Measurements from ENCODE around the gene KCNMA1. TPM values are rescaled to one million over a fixed set of nuclear protein-coding genes. Genes with fewer than 3 reads are reported as not detected.

Gene KCNMA1
- total and polyA plus RNA-seq, 8 donors = 0.92 to 155 (median 54.3) TPM

DNA sequence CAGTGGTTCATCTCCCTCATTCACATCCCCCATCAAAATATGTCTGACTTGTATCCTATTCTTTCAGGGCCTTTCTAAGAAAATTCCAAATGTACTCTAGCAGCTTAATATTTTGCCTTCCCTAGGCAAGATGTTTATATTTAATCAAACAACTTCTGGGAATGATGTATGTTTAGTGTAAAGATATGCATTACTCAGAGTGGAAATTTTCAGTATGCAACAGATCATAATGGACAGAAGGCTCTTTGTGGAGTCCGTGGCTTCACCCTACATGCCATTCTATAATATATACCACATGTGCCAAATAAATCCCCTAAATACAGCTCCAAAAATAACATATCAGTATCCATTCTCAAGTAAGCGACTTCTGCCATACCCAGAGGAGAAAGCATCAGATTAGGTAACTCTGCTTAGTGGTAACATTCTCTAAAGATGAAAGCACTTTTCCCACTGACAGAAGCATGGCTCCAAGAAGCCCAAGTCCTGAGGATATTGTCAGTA lies 316.6 kb downstream of the KCNMA1 start:
- no peaks in the 10 kb centered on the region for H3K36me3 ChIP-seq
- intact Hi-C loops (cut with DNase I; ENCODE audit: low total_unique reads) = no loop called here

DNA sequence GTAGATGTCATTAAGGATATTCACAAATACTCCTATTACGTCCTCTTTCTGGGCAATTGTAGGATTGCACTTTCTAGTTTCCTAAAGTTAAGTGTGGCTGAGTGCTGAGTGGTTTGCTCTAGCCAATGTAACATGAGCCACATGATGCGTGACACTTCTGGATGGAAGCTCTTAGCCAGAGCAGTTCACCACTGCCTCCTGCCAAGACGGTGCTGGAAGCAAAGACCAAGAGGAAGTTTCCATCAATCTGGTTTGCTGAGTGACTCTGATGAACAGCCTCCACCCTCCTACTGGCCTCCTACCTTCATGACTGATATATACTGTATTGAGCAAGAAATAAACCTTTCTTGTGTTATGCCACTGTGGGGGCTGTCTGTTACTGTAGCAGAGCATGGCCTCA lies 318.1 kb downstream of the KCNMA1 start:
- TF ChIP-seq EP300 (IDR thresholded peaks at IDR 0.05) (no peak), POLR2A (IDR thresholded peaks at IDR 0.05) (no peak), POLR2AphosphoS5 (IDR thresholded peaks at IDR 0.05) (no peak)
- TF ChIP-seq, protein P1, sequence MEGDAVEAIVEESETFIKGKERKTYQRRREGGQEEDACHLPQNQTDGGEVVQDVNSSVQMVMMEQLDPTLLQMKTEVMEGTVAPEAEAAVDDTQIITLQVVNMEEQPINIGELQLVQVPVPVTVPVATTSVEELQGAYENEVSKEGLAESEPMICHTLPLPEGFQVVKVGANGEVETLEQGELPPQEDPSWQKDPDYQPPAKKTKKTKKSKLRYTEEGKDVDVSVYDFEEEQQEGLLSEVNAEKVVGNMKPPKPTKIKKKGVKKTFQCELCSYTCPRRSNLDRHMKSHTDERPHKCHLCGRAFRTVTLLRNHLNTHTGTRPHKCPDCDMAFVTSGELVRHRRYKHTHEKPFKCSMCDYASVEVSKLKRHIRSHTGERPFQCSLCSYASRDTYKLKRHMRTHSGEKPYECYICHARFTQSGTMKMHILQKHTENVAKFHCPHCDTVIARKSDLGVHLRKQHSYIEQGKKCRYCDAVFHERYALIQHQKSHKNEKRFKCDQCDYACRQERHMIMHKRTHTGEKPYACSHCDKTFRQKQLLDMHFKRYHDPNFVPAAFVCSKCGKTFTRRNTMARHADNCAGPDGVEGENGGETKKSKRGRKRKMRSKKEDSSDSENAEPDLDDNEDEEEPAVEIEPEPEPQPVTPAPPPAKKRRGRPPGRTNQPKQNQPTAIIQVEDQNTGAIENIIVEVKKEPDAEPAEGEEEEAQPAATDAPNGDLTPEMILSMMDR (IDR thresholded peaks at IDR 0.05) = no peak
- no peaks in the 10 kb centered on the region for H3K36me3 ChIP-seq
- WGBS, 5 donors = 67 to 83% (median 77%) methylated on average over 3 of the region's 3 CpGs
- H3K4me1 ChIP-seq = peaks cover 0 to 12% (median 5%) of the 10 kb centered on the region in 4 donors
- no peak overlapping the region for H3K4me3 ChIP-seq
- no peaks in the 10 kb centered on the region for H3K9me3 ChIP-seq
- H3K27me3 ChIP-seq = no peaks in the 10 kb centered on the region
- DNase-seq = no peak
- H3K27ac ChIP-seq = no peak overlapping the region
- intact Hi-C loops (cut with DNase I; ENCODE audit: low total_unique reads) = no loop called here

More for the DNA sequence above, 316.6 kb downstream of the KCNMA1 start:
- H3K27me3 ChIP-seq = no peaks in the 10 kb centered on the region
- H3K4me1 ChIP-seq = peaks cover 0 to 21% (median 11%) of the 10 kb centered on the region in 4 donors
- peak in 1 of 2 donors; percentile 26 for DNase-seq
- 58 to 72% (median 60%) methylated on average over 2 of the region's 2 CpGs for WGBS, 5 donors
- no peak overlapping the region for H3K4me3 ChIP-seq
- H3K27ac ChIP-seq = no peak overlapping the region
- TF ChIP-seq, protein P1 (IDR thresholded peaks at IDR 0.05) = no peak
- TF ChIP-seq POLR2AphosphoS5 (IDR thresholded peaks at IDR 0.05) = no peak
- TF ChIP-seq POLR2A (IDR thresholded peaks at IDR 0.05) = no peak
- no peak for TF ChIP-seq EP300 (IDR thresholded peaks at IDR 0.05)
- H3K9me3 ChIP-seq = no peaks in the 10 kb centered on the region

DNA sequence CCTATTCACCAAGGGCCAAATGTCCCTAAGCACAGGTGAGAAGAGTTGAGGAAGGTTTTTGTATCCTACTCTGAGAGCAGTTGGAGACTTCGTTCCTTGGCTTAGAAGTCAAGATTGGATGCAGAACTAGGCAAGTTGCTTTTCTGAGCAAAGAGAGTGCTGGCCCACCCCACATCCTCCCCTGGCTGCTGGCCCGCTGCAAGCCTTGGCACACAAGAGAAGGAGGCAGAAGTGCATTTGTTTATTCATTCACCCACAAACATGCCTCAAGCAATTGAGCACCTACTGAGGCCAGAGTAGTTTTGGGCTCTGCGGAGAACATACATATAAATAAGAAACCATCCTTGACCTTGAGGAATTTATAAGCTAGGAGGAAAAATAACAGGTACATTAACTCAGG lies 318.9 kb downstream of the KCNMA1 start:
- H3K4me3 ChIP-seq = no peak overlapping the region
- no peak overlapping the region for H3K27ac ChIP-seq
- H3K9me3 ChIP-seq = no peaks in the 10 kb centered on the region
- H3K4me1 ChIP-seq = peaks cover 0 to 12% (median 5%) of the 10 kb centered on the region in 4 donors
- no peaks in the 10 kb centered on the region for H3K27me3 ChIP-seq
- intact Hi-C loops (cut with DNase I; ENCODE audit: low total_unique reads) = no loop called here
- no peaks in the 10 kb centered on the region for H3K36me3 ChIP-seq
- WGBS, 5 donors = 52 to 69% (median 65%) methylated on average over 3 of the region's 3 CpGs
- TF ChIP-seq POLR2A (IDR thresholded peaks at IDR 0.05) = no peak
- TF ChIP-seq POLR2AphosphoS5 (IDR thresholded peaks at IDR 0.05) = no peak
- TF ChIP-seq, protein P1 (IDR thresholded peaks at IDR 0.05) = no peak
- no peak for TF ChIP-seq EP300 (IDR thresholded peaks at IDR 0.05)
- no peak for DNase-seq

DNA sequence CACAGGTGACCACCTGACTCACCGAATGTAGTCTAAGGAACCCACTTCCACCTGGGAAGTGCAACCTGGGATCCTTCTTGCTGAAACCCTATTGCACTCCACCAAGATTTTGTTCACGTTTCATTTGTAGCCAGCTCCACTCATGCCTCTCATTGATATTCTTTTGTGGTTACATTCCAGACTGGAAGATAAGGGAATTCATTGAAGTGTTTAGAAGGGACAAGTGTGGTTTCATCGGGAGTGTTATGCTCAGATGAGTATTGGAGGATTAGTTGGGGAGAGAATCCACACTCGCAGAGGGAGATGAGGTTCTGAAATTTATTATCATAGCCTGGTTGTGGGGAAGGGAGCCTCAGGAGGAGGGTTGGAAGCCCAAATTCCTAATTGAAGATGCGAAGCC lies 320.4 kb downstream of the KCNMA1 start:
- WGBS, 5 donors = 60 to 85% (median 79%) methylated on average over 5 of the region's 5 CpGs
- Histone ChIP-seq H3K27ac (no peak overlapping the region), H3K27me3 (no peaks in the 10 kb centered on the region), H3K4me1 (peaks cover 0 to 12% (median 5%) of the 10 kb centered on the region in 4 donors), H3K9me3 (no peaks in the 10 kb centered on the region), H3K4me3 (no peak overlapping the region), H3K36me3 (no peaks in the 10 kb centered on the region)
- no peak for TF ChIP-seq POLR2AphosphoS5 (IDR thresholded peaks at IDR 0.05)
- no peak for TF ChIP-seq POLR2A (IDR thresholded peaks at IDR 0.05)
- TF ChIP-seq, protein P1 (IDR thresholded peaks at IDR 0.05) = no peak
- intact Hi-C loops (cut with DNase I; ENCODE audit: low total_unique reads) = no loop called here
- DNase-seq = no peak
